PC-3 (cell line): Measurements from ENCODE around the gene HSD17B12.

ENCODE experiments used
- EZH2 ChIP-seq: fragments of 300-600 bp; sonication (generic); IDR thresholded peaks from one replicate; pipeline ENCODE4 v1.6.1; 2017; ENCODE audit warnings: antibody characterized with exemption, mild to moderate bottlenecking, low read length; ENCODE audit not compliant: unreplicated experiment
- EZH2phosphoT487 ChIP-seq: fragments of 300-600 bp; sonication (generic); IDR thresholded peaks from 2 replicates; pipeline ENCODE4 v1.6.1; 2018; ENCODE audit warnings: mild to moderate bottlenecking, antibody characterized with exemption, low read length, borderline replicate concordance
- TF ChIP-seq, protein P1 (sequence below): fragments of 300-600 bp; sonication (generic); conservative IDR thresholded peaks from 2 replicates; pipeline ENCODE4 v1.5.1; 2017; ENCODE audit warnings: antibody characterized with exemption, low read depth, mild to moderate bottlenecking, low read length

DNA sequence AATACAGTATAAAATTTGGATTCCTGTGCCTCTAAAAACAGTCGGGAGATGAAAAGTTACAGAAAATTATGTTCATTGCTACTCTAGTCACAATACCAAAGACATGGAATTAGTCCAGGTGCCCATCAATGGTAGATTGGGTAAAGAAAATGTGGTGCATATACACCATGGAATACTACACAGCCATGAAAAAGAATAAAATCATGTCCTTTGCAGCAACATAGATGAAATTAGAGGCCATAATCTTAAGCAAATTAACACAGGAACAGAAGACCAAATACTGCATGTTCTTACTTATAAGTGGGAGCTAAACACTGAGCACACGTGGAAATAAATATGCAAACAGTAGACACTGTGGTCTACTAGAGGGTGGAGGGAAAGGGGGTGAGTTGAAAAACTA, 67.6 kb downstream of the HSD17B12 start:
- TF ChIP-seq, protein P1, sequence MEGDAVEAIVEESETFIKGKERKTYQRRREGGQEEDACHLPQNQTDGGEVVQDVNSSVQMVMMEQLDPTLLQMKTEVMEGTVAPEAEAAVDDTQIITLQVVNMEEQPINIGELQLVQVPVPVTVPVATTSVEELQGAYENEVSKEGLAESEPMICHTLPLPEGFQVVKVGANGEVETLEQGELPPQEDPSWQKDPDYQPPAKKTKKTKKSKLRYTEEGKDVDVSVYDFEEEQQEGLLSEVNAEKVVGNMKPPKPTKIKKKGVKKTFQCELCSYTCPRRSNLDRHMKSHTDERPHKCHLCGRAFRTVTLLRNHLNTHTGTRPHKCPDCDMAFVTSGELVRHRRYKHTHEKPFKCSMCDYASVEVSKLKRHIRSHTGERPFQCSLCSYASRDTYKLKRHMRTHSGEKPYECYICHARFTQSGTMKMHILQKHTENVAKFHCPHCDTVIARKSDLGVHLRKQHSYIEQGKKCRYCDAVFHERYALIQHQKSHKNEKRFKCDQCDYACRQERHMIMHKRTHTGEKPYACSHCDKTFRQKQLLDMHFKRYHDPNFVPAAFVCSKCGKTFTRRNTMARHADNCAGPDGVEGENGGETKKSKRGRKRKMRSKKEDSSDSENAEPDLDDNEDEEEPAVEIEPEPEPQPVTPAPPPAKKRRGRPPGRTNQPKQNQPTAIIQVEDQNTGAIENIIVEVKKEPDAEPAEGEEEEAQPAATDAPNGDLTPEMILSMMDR = no peak
- TF ChIP-seq EZH2phosphoT487 (no peak), EZH2 (no peak)
